ENCODE data around the gene PRKN.

The PRKN gene

GRCh38 chr6:161489626-161490306 lies 1237.8 kb downstream of the PRKN start:
- no peak overlapping the region for H3K4me3 ChIP-seq (ENCODE audit: low read depth, low read length)
- no peak for TF ChIP-seq CTCF (IDR thresholded peaks at IDR 0.05; ENCODE audit: low read depth, low read length, missing control alignments)
- DNase-seq (ENCODE audit: low read depth) = no peak

- no peak overlapping the region for H3K4me3 ChIP-seq (ENCODE audit: low read depth, low read length)
- TF ChIP-seq CTCF (IDR thresholded peaks at IDR 0.05; ENCODE audit: low read depth, low read length, missing control alignments) = no peak
- no peak for DNase-seq (ENCODE audit: low read depth)
These were observed 1239.9 kb downstream of the PRKN start for GRCh38 chr6:161487694-161488093.

- TF ChIP-seq CTCF (IDR thresholded peaks at IDR 0.05; ENCODE audit: low read depth, low read length, missing control alignments) = no peak
- no peak overlapping the region for H3K4me3 ChIP-seq (ENCODE audit: low read depth, low read length)
- no peak for DNase-seq (ENCODE audit: low read depth)
These were observed 1240.4 kb downstream of the PRKN start for GRCh38 chr6:161487217-161487531.

- no peak for TF ChIP-seq CTCF (IDR thresholded peaks at IDR 0.05; ENCODE audit: low read depth, low read length, missing control alignments)
- no peak overlapping the region for H3K4me3 ChIP-seq (ENCODE audit: low read depth, low read length)
- DNase-seq (ENCODE audit: low read depth) = no peak
These were observed 1241.0 kb downstream of the PRKN start for GRCh38 chr6:161486361-161487216.

GRCh38 chr6:161482517-161482858 lies 1245.1 kb downstream of the PRKN start:
- TF ChIP-seq CTCF (IDR thresholded peaks at IDR 0.05; ENCODE audit: low read depth, low read length, missing control alignments) = no peak
- no peak for DNase-seq (ENCODE audit: low read depth)

GRCh38 chr6:161481786-161482516 lies 1245.6 kb downstream of the PRKN start:
- no peak for DNase-seq (ENCODE audit: low read depth)
- TF ChIP-seq CTCF (IDR thresholded peaks at IDR 0.05; ENCODE audit: low read depth, low read length, missing control alignments) = no peak
- H3K4me3 ChIP-seq (ENCODE audit: low read depth, low read length) = no peak overlapping the region

More at GRCh38 chr6:161482517-161482858, 1245.1 kb downstream of the PRKN start:
- H3K4me3 ChIP-seq (ENCODE audit: low read depth, low read length) = no peak overlapping the region

All from GM12864 (cell line).